Omental fat pad (tissue), 4 donors: ENCODE measurements around the gene OSTC. TPM values are rescaled to one million over a fixed set of nuclear protein-coding genes. Genes with fewer than 3 reads are reported as not detected.
"Not testable (repeated sequence)": the region's sequence is repeated elsewhere in the genome, so short reads cannot be mapped to it uniquely, and the experiment has no call there.

Source experiments
- ATAC-seq: fragments of 150-250 bp; one replicate; pipeline ENCODE4 v1.9.1; 2016; ENCODE audit warnings: mild to moderate bottlenecking, moderate library complexity; ENCODE audit not compliant: low FRiP score
- DNase-seq: peaks from one replicate; pipeline ENCODE4 v3.0.0-alpha.2; 2019; ENCODE audit warnings: low spot score
- small RNA-seq: library from RNA; depleted of rRNA; stranded (forward); fragments of <200 nt; gene quantifications from one replicate; pipeline ENCODE3, GENCODE V24; 2016
- total RNA-seq, 4 donors: library from RNA; depleted of rRNA; stranded (reverse); fragments of >200 nt; gene quantifications; one replicate each; pipeline ENCODE4 v1.1.0, GENCODE V29; 2016
- TF ChIP-seq, protein P1 (sequence below), 3 donors: fragments of 450-650 bp; IDR thresholded peaks; one replicate each; pipeline ENCODE4 v1.5.1; 2016 to 2017; ENCODE audit warnings: antibody characterized with exemption in 3 of 3, mild to moderate bottlenecking in 3 of 3, moderate library complexity in 2 of 3

The OSTC gene
- total RNA-seq, 4 donors from 2014 or later, result 50.6 to 79.0 (median 74.8) TPM

- ATAC-seq, result no peak
- no peak for DNase-seq
- TF ChIP-seq, protein P1, sequence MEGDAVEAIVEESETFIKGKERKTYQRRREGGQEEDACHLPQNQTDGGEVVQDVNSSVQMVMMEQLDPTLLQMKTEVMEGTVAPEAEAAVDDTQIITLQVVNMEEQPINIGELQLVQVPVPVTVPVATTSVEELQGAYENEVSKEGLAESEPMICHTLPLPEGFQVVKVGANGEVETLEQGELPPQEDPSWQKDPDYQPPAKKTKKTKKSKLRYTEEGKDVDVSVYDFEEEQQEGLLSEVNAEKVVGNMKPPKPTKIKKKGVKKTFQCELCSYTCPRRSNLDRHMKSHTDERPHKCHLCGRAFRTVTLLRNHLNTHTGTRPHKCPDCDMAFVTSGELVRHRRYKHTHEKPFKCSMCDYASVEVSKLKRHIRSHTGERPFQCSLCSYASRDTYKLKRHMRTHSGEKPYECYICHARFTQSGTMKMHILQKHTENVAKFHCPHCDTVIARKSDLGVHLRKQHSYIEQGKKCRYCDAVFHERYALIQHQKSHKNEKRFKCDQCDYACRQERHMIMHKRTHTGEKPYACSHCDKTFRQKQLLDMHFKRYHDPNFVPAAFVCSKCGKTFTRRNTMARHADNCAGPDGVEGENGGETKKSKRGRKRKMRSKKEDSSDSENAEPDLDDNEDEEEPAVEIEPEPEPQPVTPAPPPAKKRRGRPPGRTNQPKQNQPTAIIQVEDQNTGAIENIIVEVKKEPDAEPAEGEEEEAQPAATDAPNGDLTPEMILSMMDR (IDR thresholded peaks at IDR 0.05), result no peak
These were observed 59.3 kb downstream of the OSTC start for GRCh38 chr4:108709722-108710121.

GRCh38 chr4:108710578-108710977, 60.2 kb downstream of the OSTC start:
- not testable (repeated sequence) for ATAC-seq, DNase-seq

GRCh38 chr4:108714880-108715279, 64.5 kb downstream of the OSTC start:
- TF ChIP-seq, protein P1 (IDR thresholded peaks at IDR 0.05), result no peak
- ATAC-seq (no peak), DNase-seq (no peak)

DNA sequence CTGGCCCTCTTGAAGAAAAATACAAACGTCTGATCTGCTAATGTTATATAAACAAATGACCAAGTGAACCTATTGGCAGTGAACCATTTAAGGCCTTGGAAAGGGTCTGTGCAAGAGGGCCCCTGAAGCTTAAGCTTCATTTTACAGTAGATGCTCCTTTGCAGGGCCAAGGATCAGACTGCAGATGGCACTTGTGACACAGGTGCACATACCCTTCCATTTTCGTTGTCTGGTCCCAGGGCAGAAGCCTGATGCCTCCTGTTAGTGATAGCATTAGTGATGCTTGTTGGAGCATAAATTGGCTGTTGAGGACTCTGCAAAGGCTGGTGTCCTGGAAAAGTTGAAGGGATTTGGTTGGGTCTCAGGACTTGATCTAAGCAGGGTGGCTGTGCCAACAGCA, 65.9 kb downstream of the OSTC start:
- ATAC-seq (no peak), DNase-seq (no peak)
- TF ChIP-seq, protein P1 (IDR thresholded peaks at IDR 0.05), result no peak

DNA sequence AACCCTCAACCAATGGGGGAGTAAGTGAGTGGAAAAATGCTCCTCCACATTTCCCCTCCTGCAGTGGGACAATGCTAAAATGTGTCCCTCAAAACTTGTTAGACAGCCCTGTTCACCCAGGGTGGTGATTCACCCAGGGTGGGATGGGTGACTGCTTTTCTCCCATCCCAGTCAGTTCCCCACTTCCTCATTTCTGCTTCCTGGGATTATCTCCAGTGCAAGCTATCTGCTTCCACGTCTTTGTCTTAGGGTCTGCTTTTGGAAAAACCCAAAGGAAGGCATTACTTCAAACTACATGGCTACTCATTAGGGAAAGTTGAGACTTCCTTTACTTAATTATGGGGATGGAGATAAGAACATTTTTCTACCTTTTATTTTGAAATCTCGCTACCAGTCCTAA, 67.0 kb downstream of the OSTC start:
- DNase-seq (no peak), ATAC-seq (no peak)

More for the DNA sequence above, 67.0 kb downstream of the OSTC start:
- TF ChIP-seq, protein P1 (IDR thresholded peaks at IDR 0.05), result no peak

Small RNA genes lying within 50 kb of the gene (small RNA-seq; reads per million reads assigned to genes)
- gene RNU6-431P, result not detected

Other genes with a start within 250 kb of the OSTC start
- 1,000 to 10,000 TPM in 1 of 4 donors, 100 to 1,000 TPM in 3; 660 to 1,252 (median 881) TPM for gene RPL34, start 30.0 kb upstream of the OSTC start, total RNA-seq
- under 1 TPM in 1 of 4 donors, not detected in 3; 0.96 TPM for gene ETNPPL, start 112.5 kb downstream of the OSTC start, total RNA-seq